Upper lobe of left lung (tissue), 4 donors: ENCODE data around the gene PPP6R2.

Experiments
- EP300 ChIP-seq, 4 donors: sonication (generic); formaldehyde crosslinking; IDR thresholded peaks; one replicate each; pipeline ENCODE4 v1.5.1; 2017; ENCODE audit warnings: antibody characterized with exemption in 4 of 4, control low read depth in 2 of 4
- POLR2A ChIP-seq, 4 donors: fragments of 450-650 bp; IDR thresholded peaks; one replicate each; pipeline ENCODE4 v1.5.1; 2016 to 2017; ENCODE audit warnings: antibody characterized with exemption in 4 of 4, mild to moderate bottlenecking in 2 of 4
- POLR2AphosphoS5 ChIP-seq, 2 donors: sonication (generic); formaldehyde crosslinking; IDR thresholded peaks; one replicate each; pipeline ENCODE4 v1.5.1; 2017; ENCODE audit warnings: antibody characterized with exemption in 2 of 2
- TF ChIP-seq, protein P1 (sequence below), 6 experiments: fragments of 450-650 bp in 4 of 6; fragments of 200-600 bp in 2 of 6; sonication (generic) in 2 of 6; IDR thresholded peaks; one replicate each; pipeline ENCODE4 v1.5.1; 2016 to 2019; ENCODE audit warnings: antibody characterized with exemption in 6 of 6

DNA sequence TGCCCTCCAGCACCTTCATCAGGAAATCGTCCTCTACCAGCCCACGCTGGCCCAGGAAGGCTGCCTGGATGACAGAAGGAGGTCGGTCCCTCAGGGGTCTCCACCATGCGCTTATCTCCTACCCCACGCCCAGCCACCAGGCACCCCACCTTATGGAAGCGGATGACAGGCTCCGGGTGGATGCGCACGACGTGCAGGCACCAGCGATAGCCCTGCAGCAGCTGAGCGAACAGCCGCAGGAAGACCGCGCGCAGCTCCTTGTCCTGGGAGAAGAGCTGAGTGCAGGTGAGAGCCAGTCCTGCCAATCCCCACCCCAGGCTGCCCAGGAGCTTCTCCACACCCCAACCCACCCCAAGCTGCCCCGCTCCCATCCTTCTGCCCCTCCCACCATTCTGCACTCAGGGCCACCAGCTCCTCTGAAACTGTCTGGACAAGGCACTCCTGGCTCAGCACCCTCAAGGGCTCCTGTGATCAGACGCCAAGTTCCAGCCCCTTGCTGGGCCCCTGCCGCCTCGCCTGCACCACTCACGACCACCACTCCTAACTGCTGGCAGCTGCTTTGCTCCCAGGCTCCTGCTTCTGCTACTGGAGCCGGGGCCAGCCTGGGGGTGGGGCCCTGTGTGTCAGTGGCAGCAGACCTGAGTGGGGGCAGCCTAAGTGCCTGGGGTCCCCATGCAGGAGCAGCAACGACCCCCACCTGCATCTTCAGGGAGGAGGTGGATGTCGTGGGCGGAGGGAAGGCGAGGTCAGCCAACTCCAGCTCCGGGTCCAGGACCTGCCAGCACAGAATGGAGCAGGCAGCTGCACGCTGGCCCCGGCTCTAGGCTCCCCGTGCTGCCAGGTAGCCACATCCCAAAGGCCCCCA, 122.2 kb downstream of the PPP6R2 start:
- TF ChIP-seq, protein P1, sequence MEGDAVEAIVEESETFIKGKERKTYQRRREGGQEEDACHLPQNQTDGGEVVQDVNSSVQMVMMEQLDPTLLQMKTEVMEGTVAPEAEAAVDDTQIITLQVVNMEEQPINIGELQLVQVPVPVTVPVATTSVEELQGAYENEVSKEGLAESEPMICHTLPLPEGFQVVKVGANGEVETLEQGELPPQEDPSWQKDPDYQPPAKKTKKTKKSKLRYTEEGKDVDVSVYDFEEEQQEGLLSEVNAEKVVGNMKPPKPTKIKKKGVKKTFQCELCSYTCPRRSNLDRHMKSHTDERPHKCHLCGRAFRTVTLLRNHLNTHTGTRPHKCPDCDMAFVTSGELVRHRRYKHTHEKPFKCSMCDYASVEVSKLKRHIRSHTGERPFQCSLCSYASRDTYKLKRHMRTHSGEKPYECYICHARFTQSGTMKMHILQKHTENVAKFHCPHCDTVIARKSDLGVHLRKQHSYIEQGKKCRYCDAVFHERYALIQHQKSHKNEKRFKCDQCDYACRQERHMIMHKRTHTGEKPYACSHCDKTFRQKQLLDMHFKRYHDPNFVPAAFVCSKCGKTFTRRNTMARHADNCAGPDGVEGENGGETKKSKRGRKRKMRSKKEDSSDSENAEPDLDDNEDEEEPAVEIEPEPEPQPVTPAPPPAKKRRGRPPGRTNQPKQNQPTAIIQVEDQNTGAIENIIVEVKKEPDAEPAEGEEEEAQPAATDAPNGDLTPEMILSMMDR (IDR thresholded peaks at IDR 0.05) = no peak
- TF ChIP-seq POLR2AphosphoS5 (IDR thresholded peaks at IDR 0.05) (no peak), EP300 (IDR thresholded peaks at IDR 0.05) (no peak), POLR2A (IDR thresholded peaks at IDR 0.05) (no peak)
